GM12872 (cell line): Measurements from ENCODE around the gene NAV2.

Experiments used
- CTCF ChIP-seq: IDR thresholded peaks from 3 replicates; pipeline ENCODE4 v1.5.1; 2011; ENCODE audit warnings: low read depth, mild to moderate bottlenecking, low read length, moderate library complexity; ENCODE audit not compliant: insufficient read depth

The NAV2 gene

GRCh38 chr11:19876750-19877149 lies 164.1 kb downstream of the NAV2 start:
- TF ChIP-seq CTCF, result no peak

- TF ChIP-seq CTCF, result no peak
Measured at GRCh38 chr11:19878520-19878919, 165.9 kb downstream of the NAV2 start.

- TF ChIP-seq CTCF, result no peak
Measured at GRCh38 chr11:19879307-19880087, 166.9 kb downstream of the NAV2 start.

- no peak for TF ChIP-seq CTCF
Measured at GRCh38 chr11:19880088-19880345, 167.4 kb downstream of the NAV2 start.

GRCh38 chr11:19881177-19881576 lies 168.5 kb downstream of the NAV2 start:
- TF ChIP-seq CTCF, result no peak

GRCh38 chr11:19882356-19882755 lies 169.7 kb downstream of the NAV2 start:
- no peak for TF ChIP-seq CTCF

GRCh38 chr11:19886498-19886897 lies 173.9 kb downstream of the NAV2 start:
- no peak for TF ChIP-seq CTCF
